Bronchial epithelial cell (primary cell): Measurements from ENCODE around the gene PCCB. TPM values are rescaled to one million over a fixed set of nuclear protein-coding genes. Genes with fewer than 3 reads are reported as not detected.

Experiments used
- DNase-seq: peaks from one replicate; pipeline ENCODE4 v3.0.0-alpha.2; 2010; ENCODE audit warnings: low read depth
- FAIRE-seq: peaks from 2 replicates; lab custom pipeline; 2011; peaks lifted over from hg19 to GRCh38; lab: Jason Lieb, UNC
- H3K27me3 ChIP-seq: 2 replicates; pipeline ENCODE4 v1.5.1; 2011; ENCODE audit warnings: low read length; ENCODE audit not compliant: control insufficient read depth, insufficient read depth
- H3K36me3 ChIP-seq: 2 replicates; pipeline ENCODE4 v1.5.1; 2011; ENCODE audit warnings: low read length; ENCODE audit not compliant: control insufficient read depth, insufficient read depth
- H3K4me3 ChIP-seq: 2 replicates; pipeline ENCODE4 v1.5.1; 2011; ENCODE audit warnings: mild to moderate bottlenecking, low read depth, low read length, control low read depth
- total RNA-seq: library from RNA; depleted of rRNA; stranded (reverse); fragments of >200 nt; gene quantifications from 2 replicates; pipeline ENCODE4 v1.2.1, GENCODE V29; 2014
- TF ChIP-seq, protein P1 (sequence below): IDR thresholded peaks from 2 replicates; pipeline ENCODE4 v1.5.1; 2011; ENCODE audit warnings: mild to moderate bottlenecking, moderate library complexity, low read length, control low read depth, inconsistent platforms; ENCODE audit not compliant: insufficient read depth, severe bottlenecking

The PCCB gene
- total RNA-seq, 1 donor from 2014 or later, result 62.1 TPM

DNA sequence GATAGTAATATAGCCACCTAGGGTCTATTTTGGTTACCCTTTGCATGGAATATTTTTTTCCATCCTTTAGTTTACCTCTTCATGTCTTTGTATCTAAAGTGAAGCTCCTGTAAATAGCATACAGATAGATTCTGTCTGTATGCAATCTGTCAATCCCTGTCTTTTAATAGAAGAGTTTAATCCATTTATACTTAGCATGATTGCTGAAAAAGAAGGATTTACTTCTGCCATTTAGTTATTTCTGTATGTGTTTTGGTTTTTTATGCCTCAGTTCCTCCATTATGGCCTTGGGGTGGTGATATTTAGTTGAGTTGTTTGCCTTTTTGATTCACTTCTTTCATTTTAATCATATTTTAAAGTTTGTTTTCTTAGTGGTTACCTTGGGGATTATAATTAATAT lies 29.0 kb downstream of the PCCB start:
- TF ChIP-seq, protein P1, sequence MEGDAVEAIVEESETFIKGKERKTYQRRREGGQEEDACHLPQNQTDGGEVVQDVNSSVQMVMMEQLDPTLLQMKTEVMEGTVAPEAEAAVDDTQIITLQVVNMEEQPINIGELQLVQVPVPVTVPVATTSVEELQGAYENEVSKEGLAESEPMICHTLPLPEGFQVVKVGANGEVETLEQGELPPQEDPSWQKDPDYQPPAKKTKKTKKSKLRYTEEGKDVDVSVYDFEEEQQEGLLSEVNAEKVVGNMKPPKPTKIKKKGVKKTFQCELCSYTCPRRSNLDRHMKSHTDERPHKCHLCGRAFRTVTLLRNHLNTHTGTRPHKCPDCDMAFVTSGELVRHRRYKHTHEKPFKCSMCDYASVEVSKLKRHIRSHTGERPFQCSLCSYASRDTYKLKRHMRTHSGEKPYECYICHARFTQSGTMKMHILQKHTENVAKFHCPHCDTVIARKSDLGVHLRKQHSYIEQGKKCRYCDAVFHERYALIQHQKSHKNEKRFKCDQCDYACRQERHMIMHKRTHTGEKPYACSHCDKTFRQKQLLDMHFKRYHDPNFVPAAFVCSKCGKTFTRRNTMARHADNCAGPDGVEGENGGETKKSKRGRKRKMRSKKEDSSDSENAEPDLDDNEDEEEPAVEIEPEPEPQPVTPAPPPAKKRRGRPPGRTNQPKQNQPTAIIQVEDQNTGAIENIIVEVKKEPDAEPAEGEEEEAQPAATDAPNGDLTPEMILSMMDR, result no peak
- DNase-seq (no peak), FAIRE-seq (no peak)
- Histone ChIP-seq H3K36me3 (peaks cover 1% of the 10 kb centered on the region), H3K4me3 (no peak overlapping the region), H3K27me3 (no peaks in the 10 kb centered on the region)

DNA sequence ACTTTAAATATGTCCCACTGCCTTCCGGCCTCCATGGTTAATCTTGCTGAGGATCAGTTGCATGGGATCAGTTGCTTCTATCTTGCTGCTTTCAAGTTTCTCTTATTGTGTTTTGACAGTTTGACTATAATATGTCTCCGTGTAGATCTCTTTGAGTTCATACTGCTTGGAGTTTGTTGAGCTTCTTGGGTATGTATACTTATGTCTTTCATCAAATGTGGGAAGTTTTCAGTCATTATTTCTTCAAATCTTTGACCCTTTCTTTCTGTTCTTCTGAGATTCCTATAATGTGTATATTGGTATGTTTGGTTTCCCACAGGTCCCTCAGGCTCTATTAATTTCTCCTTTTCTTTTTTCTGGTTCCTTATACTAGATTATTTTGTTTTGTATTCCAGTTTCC lies 30.8 kb downstream of the PCCB start:
- Histone ChIP-seq H3K36me3 (peaks cover 1% of the 10 kb centered on the region), H3K4me3 (no peak overlapping the region), H3K27me3 (no peaks in the 10 kb centered on the region)
- FAIRE-seq, result no peak
- no peak for DNase-seq
- TF ChIP-seq, protein P1, result no peak

DNA sequence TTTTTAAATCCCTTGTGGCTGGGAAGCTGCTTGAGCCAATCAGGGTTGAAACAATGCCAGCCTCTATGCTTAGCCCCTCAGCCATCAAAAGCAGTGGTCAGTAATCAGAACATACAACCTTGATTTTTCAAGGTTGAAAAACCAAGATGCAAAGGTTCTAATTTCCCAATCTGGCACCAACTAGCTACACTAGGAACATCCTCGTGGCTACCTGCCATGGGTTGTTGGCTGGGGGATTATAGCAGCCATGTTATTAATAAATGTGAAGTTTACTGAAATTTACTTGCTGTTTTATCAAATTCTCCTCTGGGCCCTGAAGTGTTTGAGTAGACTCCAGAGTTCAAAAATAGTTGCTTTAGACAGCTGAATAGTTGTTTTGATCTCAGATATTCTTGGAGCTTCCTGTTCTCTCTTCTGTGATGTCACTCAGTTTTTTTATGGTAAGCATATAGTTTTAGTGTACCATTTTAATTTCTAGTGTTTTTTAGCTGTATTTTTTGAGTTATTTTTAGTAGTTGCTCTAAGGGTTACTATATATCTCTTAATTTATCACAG lies 31.9 kb downstream of the PCCB start:
- FAIRE-seq, result no peak
- no peaks in the 10 kb centered on the region for H3K36me3 ChIP-seq
- TF ChIP-seq, protein P1, result no peak

DNA sequence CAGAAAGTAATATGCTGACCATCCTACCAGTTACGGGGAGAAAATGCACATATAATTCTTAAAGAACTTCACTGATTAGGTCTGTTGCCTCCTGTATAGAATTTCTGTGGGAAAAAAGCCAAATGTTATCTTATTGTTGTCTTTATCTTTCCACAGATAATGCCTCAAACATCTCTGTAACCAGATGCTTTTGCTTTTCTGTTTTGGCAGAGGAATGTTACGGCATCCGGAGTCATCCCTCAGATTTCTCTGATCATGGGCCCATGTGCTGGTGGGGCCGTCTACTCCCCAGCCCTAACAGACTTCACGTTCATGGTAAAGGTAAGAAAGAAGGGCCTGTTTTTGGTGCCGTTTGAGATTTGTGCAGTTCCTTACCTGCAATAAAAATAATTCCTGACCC lies 33.5 kb downstream of the PCCB start:
- Histone ChIP-seq H3K27me3 (no peaks in the 10 kb centered on the region), H3K4me3 (no peak overlapping the region), H3K36me3 (no peaks in the 10 kb centered on the region)
- FAIRE-seq (no peak), DNase-seq (no peak)
- TF ChIP-seq, protein P1, result no peak

More for the DNA sequence above, 31.9 kb downstream of the PCCB start:
- H3K27me3 ChIP-seq, result no peaks in the 10 kb centered on the region
- no peak overlapping the region for H3K4me3 ChIP-seq
- DNase-seq, result no peak

DNA sequence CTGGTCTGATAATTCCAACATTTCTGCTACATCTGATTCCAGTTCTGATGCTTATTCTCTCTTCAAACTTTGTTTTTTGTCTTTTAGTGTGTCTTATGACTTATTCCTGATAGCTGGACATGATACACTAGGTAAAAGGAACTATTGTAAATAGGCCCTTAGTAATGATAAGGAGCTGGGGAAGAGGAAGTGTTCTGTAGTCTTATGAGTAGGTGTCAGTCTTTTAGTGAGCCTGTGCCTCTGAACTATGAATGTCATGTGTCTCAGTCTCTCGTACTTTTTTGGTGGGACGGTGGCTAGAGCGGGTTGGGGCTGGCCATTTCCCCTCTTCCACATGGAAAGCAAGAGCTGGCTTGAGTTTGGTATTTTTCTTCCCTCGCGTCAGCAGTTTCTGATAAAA lies 41.2 kb downstream of the PCCB start:
- TF ChIP-seq, protein P1, result no peak
- no peak for DNase-seq
- no peak for FAIRE-seq
- H3K4me3 ChIP-seq, result no peak overlapping the region
- H3K36me3 ChIP-seq, result peaks cover 2% of the 10 kb centered on the region
- H3K27me3 ChIP-seq, result no peaks in the 10 kb centered on the region

DNA sequence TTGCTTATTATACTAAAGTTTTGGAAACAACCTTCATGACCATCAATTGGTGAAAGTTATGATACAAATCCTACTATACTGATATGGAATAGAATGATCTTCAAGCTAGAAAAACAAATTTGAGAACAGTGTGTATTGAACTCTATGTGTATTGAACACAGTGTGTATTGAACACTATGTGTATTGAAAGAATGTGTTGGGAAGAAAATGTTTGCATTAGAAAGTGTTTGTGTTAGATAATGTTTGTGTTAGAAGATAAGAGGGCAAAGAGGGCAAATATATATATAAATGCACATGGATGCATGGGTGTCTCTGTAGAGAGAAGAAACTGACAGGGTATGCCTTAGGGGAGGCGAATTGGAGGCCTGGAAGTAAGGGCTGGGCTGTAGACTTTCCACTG lies 42.4 kb downstream of the PCCB start:
- no peak for FAIRE-seq
- no peak overlapping the region for H3K4me3 ChIP-seq
- peaks cover 2% of the 10 kb centered on the region for H3K36me3 ChIP-seq
- DNase-seq, result no peak
- no peaks in the 10 kb centered on the region for H3K27me3 ChIP-seq
- TF ChIP-seq, protein P1, result no peak
